GM12865 (cell line): ENCODE results near the gene SLC22A31.
A peak's percentile ranks its signal among the peaks of the same experiment; 100 is the strongest.

Source experiments
- DNase-seq: peaks from one replicate; pipeline ENCODE4 v3.0.0; 2010; ENCODE audit warnings: low read depth
- H3K4me3 ChIP-seq: 2 replicates; pipeline ENCODE4 v1.5.1; 2011; ENCODE audit warnings: mild to moderate bottlenecking, low read depth, low read length, control low read depth
- TF ChIP-seq, protein P1 (sequence below): IDR thresholded peaks from 2 replicates; pipeline ENCODE4 v1.5.1; 2011; ENCODE audit warnings: low read length, control low read depth, low read depth, inconsistent platforms; ENCODE audit not compliant: insufficient read depth; ENCODE audit errors: missing control alignments

SLC22A31 gene

DNA sequence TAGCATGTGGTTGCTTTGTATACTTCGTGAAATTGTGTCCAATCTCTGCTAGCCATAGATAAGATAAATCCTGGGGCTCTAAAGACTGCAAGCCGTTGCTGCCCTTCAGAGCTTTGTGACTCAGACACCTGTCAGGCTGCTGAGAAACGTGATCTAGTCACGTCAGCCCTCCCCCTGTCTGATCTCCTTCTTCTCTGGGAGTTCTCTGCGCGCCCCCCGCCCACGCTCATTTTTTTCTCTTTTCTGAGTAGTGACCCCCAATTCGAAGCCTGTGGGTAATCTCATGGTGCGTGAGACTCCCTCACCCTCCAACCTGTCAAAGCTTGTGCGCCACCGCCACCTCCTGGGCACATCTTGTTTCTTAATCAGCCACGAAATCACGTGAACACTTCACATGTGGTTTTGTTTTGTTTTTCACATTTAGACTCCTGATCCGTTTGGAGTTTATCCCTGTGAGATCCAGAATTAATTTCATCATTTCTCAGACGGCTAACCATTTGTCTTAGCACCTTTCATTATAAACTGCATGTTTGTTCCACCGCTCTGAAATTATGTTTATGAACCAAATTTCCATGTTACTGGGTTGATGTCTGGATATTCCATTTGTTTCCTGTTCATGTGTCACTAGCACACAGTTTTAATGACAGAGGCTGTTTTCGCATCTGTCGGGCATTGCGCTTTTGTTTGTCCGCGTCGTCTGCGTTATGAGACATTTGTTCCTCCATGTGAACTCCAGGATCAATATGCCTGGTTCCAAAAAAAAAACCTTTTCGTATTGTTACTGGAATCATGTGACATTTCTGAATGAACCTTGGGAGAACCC is 16.2 kb upstream of the SLC22A31 start:
- TF ChIP-seq, protein P1, sequence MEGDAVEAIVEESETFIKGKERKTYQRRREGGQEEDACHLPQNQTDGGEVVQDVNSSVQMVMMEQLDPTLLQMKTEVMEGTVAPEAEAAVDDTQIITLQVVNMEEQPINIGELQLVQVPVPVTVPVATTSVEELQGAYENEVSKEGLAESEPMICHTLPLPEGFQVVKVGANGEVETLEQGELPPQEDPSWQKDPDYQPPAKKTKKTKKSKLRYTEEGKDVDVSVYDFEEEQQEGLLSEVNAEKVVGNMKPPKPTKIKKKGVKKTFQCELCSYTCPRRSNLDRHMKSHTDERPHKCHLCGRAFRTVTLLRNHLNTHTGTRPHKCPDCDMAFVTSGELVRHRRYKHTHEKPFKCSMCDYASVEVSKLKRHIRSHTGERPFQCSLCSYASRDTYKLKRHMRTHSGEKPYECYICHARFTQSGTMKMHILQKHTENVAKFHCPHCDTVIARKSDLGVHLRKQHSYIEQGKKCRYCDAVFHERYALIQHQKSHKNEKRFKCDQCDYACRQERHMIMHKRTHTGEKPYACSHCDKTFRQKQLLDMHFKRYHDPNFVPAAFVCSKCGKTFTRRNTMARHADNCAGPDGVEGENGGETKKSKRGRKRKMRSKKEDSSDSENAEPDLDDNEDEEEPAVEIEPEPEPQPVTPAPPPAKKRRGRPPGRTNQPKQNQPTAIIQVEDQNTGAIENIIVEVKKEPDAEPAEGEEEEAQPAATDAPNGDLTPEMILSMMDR: peak; percentile 75
- peak; percentile 84 for DNase-seq

DNA sequence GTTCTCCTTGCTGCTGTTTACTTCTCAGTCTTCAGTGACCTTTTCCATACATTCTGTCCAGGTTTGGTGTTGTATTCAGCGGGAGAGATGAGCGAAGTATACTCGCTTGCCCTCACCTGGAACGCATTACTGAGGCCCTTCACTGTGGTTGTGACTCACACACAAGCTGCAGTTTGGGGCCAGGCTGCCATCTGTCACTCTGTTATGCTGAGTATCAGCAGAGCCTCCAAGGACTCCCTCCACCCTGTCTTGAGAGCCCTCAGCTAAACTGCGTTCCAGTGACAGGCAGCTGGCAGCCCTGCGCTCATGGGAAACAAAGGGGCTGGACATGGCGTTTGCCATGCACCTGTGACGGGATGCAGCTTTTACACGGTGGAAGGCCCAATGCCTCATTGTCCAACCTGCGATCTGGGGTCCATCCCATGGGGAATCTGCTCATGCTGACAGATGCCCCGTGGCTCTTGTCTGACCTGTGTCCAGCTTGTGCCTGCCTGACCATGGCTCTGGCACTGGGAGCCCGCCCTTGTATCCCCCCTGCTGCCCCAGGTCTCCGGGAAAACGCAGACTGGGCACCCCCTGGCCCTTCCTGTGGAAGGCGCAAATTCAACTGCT is 10.7 kb upstream of the SLC22A31 start:
- no peak for DNase-seq
- TF ChIP-seq, protein P1: no peak
- no peak overlapping the region for H3K4me3 ChIP-seq

More for the DNA sequence above, 16.2 kb upstream of the SLC22A31 start:
- peak overlapping the region; percentile 73 for H3K4me3 ChIP-seq

DNA sequence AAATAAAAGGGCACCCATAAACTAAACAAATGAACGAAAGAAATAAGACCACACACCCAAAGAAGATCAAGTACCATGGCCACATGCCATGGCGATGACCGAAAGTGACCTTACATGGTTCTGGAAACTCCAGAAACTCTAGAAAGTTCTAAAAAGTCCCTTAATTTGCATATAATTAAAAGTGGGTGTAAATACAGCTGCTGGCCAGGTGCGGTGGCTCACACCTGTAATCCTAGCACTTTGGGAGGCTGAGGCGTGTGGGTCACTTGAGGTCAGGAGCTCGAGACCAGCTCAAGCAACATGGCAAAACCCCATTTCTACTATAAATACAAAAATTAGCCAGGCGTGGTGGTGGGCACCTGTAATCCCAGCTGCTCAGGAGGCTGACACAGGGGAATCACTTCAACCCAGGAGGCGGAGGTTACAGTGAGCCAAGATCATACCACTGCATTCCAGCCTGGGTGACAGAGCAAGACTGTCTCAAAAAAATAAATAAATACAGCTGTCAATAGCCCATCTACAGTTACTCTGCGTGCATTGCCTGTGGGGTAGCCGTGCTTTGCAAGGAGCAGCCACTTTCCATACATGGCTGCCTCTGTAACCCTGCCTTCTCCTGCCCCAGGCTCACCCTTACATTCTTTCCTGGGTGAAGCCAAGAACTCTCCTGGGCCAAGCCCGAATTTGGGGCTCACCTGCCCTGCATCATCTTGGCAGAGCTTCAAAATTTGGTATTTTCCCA is 10.0 kb upstream of the SLC22A31 start:
- TF ChIP-seq, protein P1: no peak
- no peak for DNase-seq
- H3K4me3 ChIP-seq: no peak overlapping the region

DNA sequence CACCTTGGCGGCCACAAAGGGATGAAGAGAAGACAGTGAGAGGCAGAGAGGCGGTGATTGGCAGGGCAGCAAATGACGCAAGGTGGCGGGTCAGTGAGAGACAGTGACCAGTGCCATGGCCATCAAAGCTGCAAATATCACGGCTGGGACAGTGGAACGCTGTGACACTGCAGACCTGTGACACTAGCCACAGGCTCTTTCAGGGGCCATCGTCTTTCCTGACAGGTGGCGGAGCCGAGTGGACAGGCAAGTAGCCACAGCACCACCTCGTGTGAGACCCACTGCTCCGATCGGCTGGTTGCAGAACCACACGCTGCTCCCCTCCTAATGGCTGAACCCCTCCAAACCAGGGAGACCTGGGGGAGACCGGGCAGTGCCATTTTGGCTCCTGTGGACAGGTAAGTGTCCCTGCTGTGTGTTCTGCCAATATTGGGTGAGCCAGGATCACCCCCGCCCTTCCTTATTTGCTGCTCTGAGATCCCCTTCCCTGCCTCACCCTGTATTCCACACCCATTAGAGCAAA is 9.2 kb upstream of the SLC22A31 start:
- no peak overlapping the region for H3K4me3 ChIP-seq
- TF ChIP-seq, protein P1: no peak
- DNase-seq: no peak

DNA sequence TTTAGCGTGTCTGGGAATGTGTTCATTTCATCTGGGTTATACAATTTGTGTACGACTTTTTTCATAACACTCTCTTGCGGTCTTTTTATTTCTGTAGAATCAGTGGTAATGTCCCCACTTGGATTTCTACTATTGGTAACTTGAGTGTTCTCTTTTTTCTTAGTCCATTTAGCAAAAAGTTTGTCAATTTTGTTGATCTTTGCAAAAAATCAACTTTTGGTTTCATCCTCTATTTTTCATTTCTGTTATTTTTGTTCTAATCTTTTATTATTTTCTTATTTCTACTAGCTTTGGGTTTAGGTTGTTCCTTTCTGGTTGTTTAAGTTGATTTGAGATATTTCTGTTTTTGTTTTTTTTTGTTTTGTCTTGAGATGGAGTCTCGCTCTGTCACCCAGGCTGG is 7.7 kb upstream of the SLC22A31 start:
- H3K4me3 ChIP-seq: no peak overlapping the region
- TF ChIP-seq, protein P1: no peak
- no peak for DNase-seq

DNA sequence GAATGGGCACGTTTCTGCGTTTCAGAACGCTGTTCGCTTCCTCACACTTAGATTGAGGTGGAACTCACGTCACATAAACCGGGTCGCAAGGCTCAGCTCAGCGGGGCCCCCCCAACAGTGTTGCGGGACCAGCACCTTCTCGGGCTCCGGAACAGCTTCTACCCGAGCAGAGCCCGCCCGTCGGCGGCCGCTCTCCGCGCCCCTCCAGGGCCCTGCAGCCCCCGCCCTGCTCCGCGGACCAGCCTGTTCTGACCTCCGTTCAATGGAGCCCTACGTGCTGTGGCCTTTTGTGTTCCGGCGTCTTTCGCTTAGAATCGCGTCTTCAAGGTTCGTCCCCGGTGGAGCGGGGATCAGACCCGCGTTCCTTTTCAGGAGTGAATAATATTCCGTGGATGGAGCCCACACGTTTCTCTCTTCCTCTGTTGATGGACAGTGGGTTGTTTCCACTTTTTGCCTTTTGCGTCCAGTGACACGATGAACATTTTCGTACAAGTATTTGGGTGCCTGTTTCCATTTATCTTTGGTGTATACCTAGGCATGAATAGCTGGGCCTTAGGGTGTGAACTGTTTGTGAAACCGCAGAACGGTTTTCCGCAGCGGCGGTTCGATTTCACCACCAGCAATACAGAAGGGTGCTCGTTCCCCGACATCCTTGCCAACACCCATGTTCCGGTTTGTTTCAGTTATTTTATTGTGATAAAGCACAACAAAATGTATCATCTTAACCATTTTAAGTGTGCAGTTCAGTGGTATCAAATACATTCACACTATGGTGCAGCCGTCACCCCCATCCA is 2.3 kb upstream of the SLC22A31 start:
- DNase-seq: no peak
- no peak overlapping the region for H3K4me3 ChIP-seq
- TF ChIP-seq, protein P1: no peak
